Measurements from ENCODE around the gene SLC39A9. TPM values are rescaled to one million over a fixed set of nuclear protein-coding genes. Genes with fewer than 3 reads are reported as not detected.

SLC39A9 gene
- total and polyA plus RNA-seq, 2 donors (not counting 1 experiment from before 2014, with no cell fraction given), result 18.4 to 59.1 TPM

GRCh38 chr14:69430306-69430939, 31.9 kb downstream of the SLC39A9 start:
- H3K4me2 ChIP-seq (replicated peaks; ENCODE audit: low read depth, low read length, poor library complexity, severe bottlenecking), result no peak overlapping the region
- H3K36me3 ChIP-seq (replicated peaks in 1 of 2; ENCODE audit: control extremely low read depth in 1 of 2, control insufficient read depth in 1 of 2, extremely low read depth in 1 of 2, insufficient read depth in 2 of 2, low read length in 1 of 2), result peaks cover 10 to 14% of the 10 kb centered on the region in 2 experiments
- H3K9ac ChIP-seq (ENCODE audit: low read length), result no peak overlapping the region
- no peaks in the 10 kb centered on the region for H4K20me1 ChIP-seq (ENCODE audit: control insufficient read depth, insufficient read depth, low read length, poor library complexity, severe bottlenecking)
- TF ChIP-seq CTCF (IDR thresholded peaks at IDR 0.05), result no peak
- TF ChIP-seq EZH2 (IDR thresholded peaks at IDR 0.05; ENCODE audit: borderline replicate concordance, insufficient read depth, low read depth, low read length, poor library complexity, severe bottlenecking), result no peak
- H3K27me3 Mint-ChIP-seq, result no peaks in the 10 kb centered on the region
- H3K27me3 ChIP-seq (replicated peaks in 1 of 4; ENCODE audit: control extremely low read depth in 1 of 4, control insufficient read depth in 3 of 4, insufficient read depth in 4 of 4, low read length in 3 of 4), result no peaks in the 10 kb centered on the region
- ATAC-seq (ENCODE audit: low read depth) (no peak), DNase-seq (no peak)
- H3K27ac ChIP-seq (ENCODE audit: low read length in 2 of 2), result no peak overlapping the region
- peaks cover 43% of the 10 kb centered on the region for H3K4me1 Mint-ChIP-seq
- ChIA-PET POLR2A (no interaction called here), CTCF (no interaction called here)
- H3K27ac Mint-ChIP-seq, result peak overlapping the region; percentile 44
- peaks cover 5% of the 10 kb centered on the region for H3K9me3 Mint-ChIP-seq (ENCODE audit: insufficient read depth)
- peaks cover 13 to 18% of the 10 kb centered on the region in 2 donors for H3K4me1 ChIP-seq (ENCODE audit: control insufficient read depth in 2 of 2, insufficient read depth in 2 of 2, low read length in 2 of 2)
- H2AFZ ChIP-seq (ENCODE audit: insufficient read depth, low read depth, low read length, poor library complexity, severe bottlenecking), result no peak overlapping the region
- H3K4me3 Mint-ChIP-seq, result no peak overlapping the region
- no CpG with 5 or more reads among the region's 1 CpG for WGBS (ENCODE audit: insufficient coverage)
- intact Hi-C loops (cut with micrococcal nuclease), result no loop called here
- no peak overlapping the region for H3K4me3 ChIP-seq (ENCODE audit: control extremely low read depth in 1 of 5, extremely low read depth in 1 of 5, insufficient read depth in 1 of 5, low read depth in 2 of 5, low read length in 4 of 5)
- H3K9me3 ChIP-seq (ENCODE audit: control extremely low read depth in 1 of 3, control insufficient read depth in 2 of 3, insufficient read depth in 1 of 3, low read length in 2 of 3), result peaks cover 0 to 3% (median 2%) of the 10 kb centered on the region in 3 donors
- peaks cover 39% of the 10 kb centered on the region for H3K79me2 ChIP-seq (ENCODE audit: control insufficient read depth, insufficient read depth, low read length)

GRCh38 chr14:69432364-69432763, 33.9 kb downstream of the SLC39A9 start:
- CTCF ChIA-PET, result no interaction called here
- H3K9ac ChIP-seq (ENCODE audit: low read length), result no peak overlapping the region
- peaks cover 0 to 6% of the 10 kb centered on the region in 2 experiments for H3K36me3 ChIP-seq (replicated peaks in 1 of 2; ENCODE audit: control extremely low read depth in 1 of 2, control insufficient read depth in 1 of 2, extremely low read depth in 1 of 2, insufficient read depth in 2 of 2, low read length in 1 of 2)
- H3K27me3 ChIP-seq (replicated peaks in 1 of 4; ENCODE audit: control extremely low read depth in 1 of 4, control insufficient read depth in 3 of 4, insufficient read depth in 4 of 4, low read length in 3 of 4), result no peaks in the 10 kb centered on the region
- H3K27ac ChIP-seq (ENCODE audit: low read length in 2 of 2), result no peak overlapping the region
- no peak overlapping the region for H3K4me3 ChIP-seq (ENCODE audit: control extremely low read depth in 1 of 5, extremely low read depth in 1 of 5, insufficient read depth in 1 of 5, low read depth in 2 of 5, low read length in 4 of 5)
- intact Hi-C loops (cut with micrococcal nuclease), result no loop called here
- H3K9me3 Mint-ChIP-seq (ENCODE audit: insufficient read depth), result peaks cover 5% of the 10 kb centered on the region
- no peak overlapping the region for H2AFZ ChIP-seq (ENCODE audit: insufficient read depth, low read depth, low read length, poor library complexity, severe bottlenecking)
- POLR2A ChIA-PET, result no interaction called here
- H4K20me1 ChIP-seq (ENCODE audit: control insufficient read depth, insufficient read depth, low read length, poor library complexity, severe bottlenecking), result no peaks in the 10 kb centered on the region
- peaks cover 52% of the 10 kb centered on the region for H3K4me1 Mint-ChIP-seq
- H3K9me3 ChIP-seq (ENCODE audit: control extremely low read depth in 1 of 3, control insufficient read depth in 2 of 3, insufficient read depth in 1 of 3, low read length in 2 of 3), result peaks cover 0 to 3% (median 2%) of the 10 kb centered on the region in 3 donors
- peaks cover 49% of the 10 kb centered on the region for H3K79me2 ChIP-seq (ENCODE audit: control insufficient read depth, insufficient read depth, low read length)
- DNase-seq, result no peak
- no peaks in the 10 kb centered on the region for H3K27me3 Mint-ChIP-seq
- WGBS (ENCODE audit: insufficient coverage), result no CpG with 5 or more reads among the region's 2 CpGs
- peaks cover 13 to 18% of the 10 kb centered on the region in 2 donors for H3K4me1 ChIP-seq (ENCODE audit: control insufficient read depth in 2 of 2, insufficient read depth in 2 of 2, low read length in 2 of 2)
- H3K4me3 Mint-ChIP-seq, result no peak overlapping the region
- H3K27ac Mint-ChIP-seq, result no peak overlapping the region
- TF ChIP-seq CTCF (IDR thresholded peaks at IDR 0.05) (no peak), EZH2 (IDR thresholded peaks at IDR 0.05; ENCODE audit: borderline replicate concordance, insufficient read depth, low read depth, low read length, poor library complexity, severe bottlenecking) (no peak)
- ATAC-seq (ENCODE audit: low read depth), result no peak
- H3K4me2 ChIP-seq (replicated peaks; ENCODE audit: low read depth, low read length, poor library complexity, severe bottlenecking), result no peak overlapping the region

Data from B cell (primary cell).